TTC549 (cell line): ENCODE results near the gene PPP1R37.

ENCODE experiments used
- FAIRE-seq: peaks from 2 replicates; lab custom pipeline; 2012; peaks lifted over from hg19 to GRCh38; lab: Jason Lieb, UNC

Gene PPP1R37

GRCh38 chr19:45070861-45071544 lies 22.0 kb upstream of the PPP1R37 start:
- no peak for FAIRE-seq

GRCh38 chr19:45071545-45071938 lies 21.4 kb upstream of the PPP1R37 start:
- FAIRE-seq, result no peak

DNA sequence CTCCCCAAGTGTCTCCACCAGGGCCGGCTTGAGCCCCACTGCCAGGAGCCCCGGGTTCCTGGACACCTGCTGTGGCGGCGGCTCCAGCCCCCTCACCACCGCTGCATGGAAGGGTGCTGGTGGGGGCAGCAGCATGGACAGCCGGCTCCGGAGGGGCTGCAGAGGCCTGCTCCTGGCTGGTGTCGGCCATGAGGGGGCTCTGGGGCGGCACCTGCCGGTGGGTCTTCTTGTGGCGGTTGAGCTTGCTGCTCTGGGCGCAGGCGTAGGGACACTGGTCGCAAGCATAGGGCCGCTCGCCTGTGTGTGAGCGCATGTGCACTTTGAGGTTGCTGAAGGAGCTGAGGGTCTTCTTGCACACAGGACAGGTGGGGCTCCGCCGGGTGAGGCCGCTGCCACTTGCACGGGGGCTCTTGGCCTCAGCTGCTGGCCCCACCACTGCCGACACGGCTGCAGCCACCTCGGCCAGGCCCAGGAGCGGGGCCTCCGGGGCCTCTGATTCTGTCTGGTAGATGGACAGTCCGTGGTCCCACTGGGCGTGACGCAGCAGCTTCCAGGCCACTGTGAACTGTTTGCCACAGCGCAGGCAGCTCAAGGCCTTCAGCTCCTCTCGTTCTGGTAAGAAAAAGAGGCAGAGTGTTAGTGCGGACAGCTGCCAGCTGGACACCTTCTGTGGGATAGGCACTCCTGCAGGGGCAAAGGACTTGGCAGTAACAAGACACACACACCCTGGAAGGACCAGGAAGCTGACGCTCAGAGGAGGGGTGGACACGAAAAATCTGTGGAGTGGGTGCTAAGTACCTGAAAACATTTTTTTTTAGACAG lies 20.8 kb upstream of the PPP1R37 start:
- no peak for FAIRE-seq

DNA sequence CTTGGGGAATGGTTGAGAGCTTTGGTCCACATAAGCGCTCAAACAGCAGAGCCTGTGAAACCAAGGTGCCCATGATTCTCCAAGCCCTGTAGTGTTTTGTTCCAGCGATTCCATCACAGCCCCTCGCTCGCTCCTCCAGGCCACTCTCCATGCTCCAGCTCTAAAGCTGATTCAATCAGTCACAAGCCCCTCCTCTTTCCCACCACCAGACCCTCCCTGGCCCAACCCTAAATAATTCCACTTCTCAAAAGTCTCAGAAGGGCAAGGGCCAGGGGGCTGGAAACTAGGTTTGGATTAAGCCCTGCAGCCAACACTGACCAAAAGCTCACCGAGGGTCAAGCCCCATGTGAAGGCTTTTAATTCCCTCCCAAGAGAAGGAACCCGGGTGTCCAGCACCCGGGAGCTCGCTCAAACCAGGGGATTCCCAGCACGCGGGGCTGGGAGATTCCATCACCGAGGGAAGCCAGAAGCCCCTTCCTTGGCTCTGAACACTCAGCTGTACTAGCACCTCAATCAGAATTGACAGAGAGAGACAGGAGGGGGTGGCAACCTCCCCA lies 18.2 kb upstream of the PPP1R37 start:
- FAIRE-seq, result no peak

DNA sequence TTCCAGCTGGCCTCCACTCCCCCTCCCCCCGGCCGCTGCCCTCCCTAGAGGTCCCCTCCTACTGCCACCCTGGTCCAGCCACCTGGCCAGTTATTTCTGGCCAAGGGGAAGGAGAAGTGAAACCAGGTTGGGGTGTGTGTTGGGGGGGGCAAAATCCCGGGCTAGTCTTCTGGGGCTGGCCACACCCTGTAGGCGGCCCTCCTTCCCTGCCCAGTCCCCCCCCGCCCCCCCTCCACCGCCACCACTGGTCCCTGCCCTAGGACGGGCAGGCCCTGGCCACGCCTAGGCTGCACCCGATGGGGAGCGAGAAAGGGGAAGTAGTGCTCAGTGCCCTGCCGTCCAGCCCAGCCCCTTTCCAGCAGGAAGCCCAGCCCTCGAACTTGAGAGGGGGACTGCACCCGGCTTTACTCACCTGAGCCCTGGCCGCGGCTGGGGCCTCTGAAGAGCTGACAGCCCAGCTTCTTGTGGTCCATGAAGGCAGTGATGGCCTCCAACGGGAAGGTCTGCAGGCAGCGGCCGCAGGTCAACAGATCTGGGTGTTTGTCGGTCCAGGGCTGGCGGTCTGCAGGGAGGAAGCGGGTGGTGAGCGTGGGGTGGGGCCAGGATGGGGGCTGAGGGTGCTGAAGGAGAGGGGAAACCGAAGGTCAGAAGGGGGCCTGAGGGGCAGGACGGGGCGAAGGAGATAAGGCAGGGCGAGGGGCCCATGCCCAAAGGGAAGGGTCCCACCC lies 17.5 kb upstream of the PPP1R37 start:
- no peak for FAIRE-seq

- no peak for FAIRE-seq
Observed at GRCh38 chr19:45076029-45076850, 16.7 kb upstream of the PPP1R37 start, which contains the start of gene ZNF296. Gene ZNF296 (minus strand): TSS chr19:45076478. CDS start chr19:45076373, 105 bp downstream.

- FAIRE-seq, result no peak
Observed at GRCh38 chr19:45076851-45077730, 15.9 kb upstream of the PPP1R37 start.

- FAIRE-seq, result no peak
Observed at GRCh38 chr19:45078390-45079062, 14.5 kb upstream of the PPP1R37 start.

- FAIRE-seq, result no peak
Observed at GRCh38 chr19:45079063-45079910, 13.7 kb upstream of the PPP1R37 start, which contains the start of gene GEMIN7. Gene GEMIN7 (plus strand): TSS chr19:45079260. CDS start chr19:45090115, 10,855 bp downstream.

DNA sequence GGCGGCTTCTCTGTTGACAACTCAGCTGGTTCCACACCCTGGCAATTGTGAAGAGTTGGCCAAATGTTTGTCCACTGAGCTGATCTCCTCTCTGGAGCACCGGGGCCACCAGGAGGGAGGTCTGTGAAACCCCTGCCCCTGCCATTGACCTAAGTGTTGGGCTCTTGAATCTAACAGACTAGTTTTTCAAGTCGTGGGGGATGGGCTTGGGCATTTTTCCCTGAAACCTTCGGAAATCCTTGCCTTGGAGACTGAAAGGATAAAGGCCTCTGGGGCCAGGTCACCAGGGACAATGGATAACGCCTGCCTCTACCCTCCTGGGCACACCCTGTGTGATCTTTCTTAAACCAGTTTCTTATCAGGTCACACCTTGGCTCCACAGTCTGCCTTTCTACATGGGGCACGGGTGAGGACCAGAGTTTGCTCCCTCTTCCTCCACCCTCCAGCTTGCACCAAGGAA lies 13.0 kb upstream of the PPP1R37 start:
- no peak for FAIRE-seq

DNA sequence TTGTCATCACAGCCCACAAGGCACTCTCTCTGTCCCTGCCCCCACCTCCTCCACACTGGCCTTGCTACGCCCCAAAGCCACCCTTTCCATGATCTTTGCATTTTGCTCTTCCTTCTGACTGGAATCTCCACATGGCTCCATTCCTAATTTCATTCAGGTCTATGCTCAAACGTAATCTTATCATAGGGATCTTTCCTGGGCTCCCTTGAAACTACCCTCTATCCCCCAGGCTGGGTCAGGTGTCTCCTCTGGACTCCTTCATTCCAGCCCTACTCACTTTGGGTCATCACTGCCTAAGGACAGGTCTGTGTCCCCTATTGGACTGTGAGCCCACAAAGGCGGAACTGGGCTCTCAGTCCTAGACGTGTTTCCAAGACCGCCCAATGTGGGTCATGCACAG lies 10.8 kb upstream of the PPP1R37 start:
- FAIRE-seq, result no peak

- no peak for FAIRE-seq
Observed at GRCh38 chr19:45086480-45086879, 6.5 kb upstream of the PPP1R37 start.

DNA sequence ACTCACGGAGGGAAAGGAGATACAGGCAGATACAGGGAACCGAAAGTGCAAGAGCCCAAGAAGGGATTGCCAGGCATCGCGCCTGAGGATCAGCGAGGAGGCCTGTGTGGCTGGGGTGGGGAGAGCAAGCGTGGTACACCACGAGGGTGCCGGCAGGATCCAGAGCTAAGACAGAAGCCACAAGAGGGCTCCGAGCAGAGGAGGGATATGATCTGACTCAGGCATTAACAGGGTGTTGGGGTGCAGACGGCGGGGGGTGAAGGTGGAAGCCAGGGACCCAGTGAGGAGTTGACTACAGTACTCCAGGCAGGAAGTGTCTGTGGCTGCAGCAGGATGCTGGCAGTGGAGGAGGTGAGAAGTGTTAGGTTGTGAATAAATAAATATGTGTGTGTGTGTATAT lies 5.4 kb upstream of the PPP1R37 start:
- no peak for FAIRE-seq

DNA sequence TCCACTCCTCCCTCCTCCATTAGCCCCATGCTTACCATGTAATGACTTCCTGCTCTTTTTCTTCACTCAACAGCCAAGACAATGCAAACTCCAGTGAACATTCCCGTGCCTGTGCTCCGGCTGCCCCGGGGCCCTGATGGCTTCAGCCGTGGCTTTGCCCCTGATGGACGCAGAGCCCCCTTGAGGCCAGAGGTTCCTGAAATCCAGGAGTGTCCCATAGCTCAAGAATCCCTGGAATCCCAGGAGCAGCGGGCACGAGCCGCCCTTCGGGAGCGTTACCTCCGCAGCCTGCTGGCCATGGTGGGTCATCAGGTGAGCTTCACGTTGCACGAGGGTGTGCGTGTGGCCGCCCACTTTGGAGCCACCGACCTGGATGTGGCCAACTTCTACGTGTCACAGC lies 2.9 kb upstream of the PPP1R37 start:
- FAIRE-seq, result no peak

DNA sequence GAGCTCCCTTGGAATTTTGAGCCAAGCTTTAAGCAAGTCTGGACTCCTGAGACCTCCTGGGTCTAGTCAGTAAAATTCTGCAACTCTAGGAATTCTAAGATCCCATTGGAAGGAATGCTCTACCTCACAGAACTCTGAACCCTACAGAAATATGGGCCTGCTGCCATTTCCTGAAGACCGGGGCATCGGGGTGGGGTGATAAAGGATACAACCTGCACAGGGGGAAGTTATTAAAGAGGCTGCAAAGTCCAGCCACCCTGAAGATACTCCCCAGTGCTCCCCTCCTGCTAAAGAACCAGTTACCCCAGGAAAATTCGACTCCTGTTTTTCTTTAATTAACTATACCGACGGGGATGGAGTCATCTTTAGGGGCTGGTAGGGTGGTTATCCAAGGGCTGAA lies 2.4 kb upstream of the PPP1R37 start:
- no peak for FAIRE-seq

DNA sequence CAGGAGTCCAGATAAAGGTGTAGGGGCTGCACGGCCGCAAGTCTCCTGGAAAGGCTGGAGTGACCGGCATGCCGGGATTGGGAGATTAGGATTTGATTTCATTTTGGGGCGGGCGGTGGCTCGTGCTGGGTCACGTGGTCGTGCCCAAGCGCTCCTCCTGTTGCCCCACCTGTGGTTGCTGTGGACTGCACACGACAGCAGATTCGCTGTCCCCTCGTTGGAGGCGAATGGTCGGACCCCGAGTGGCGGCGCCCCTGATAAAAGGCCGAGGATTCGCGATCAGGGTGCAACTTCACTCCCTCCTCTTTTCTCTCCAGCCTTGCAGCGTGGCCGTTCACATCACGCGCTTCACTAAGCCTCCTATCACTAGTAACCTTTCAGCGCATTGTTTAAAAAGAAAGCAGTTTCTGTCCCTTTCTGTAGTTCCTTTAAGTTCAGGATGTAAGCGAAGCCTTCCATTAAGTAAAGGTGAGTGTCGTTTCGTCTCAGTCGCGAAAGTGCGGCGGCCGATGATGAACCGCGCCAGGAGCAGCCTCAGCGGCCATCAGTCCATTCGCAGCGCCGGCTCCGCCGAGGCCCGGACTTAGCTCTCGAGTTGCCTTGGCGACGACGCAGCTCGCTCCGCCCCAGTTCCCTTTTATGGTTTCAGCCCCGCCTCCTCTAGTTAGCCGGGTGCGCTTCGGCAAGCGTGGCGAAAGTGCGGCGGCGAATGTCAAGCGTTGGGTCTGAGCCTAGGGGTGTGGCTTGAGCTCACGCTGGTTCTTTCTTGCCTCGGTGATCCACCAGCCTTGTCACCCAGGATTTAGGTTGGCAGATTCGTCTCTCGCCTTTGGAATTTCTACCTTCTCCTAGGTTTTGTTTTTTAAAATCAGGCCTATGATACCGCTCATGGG lies 1.7 kb upstream of the PPP1R37 start:
- peak; percentile 95 for FAIRE-seq

GRCh38 chr19:45094137-45094536 lies 1.2 kb downstream of the PPP1R37 start:
- FAIRE-seq, result no peak

DNA sequence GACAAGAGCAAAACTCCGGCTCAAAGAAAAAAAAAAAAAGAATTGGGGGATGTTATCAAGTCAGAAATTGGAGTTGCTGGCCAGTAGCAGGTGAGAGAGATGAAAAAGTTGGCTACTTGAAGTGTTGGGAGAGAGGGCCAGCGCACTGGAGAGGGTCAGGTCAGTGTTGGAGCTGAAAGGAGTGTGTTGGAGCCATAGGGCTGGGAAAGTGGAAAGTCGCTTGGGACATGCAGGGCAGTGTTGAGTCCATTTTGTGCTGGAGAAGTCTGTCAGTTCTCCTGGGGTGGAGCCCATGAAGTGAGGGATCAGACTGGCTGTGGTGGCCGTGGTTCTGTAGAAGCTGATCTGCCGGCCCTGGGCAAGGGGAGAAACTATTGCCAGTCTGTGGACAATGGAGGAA lies 1.7 kb downstream of the PPP1R37 start:
- FAIRE-seq, result no peak
